ENCODE measurements around the gene SLFNL1. TPM values are rescaled to one million over a fixed set of nuclear protein-coding genes. Genes with fewer than 3 reads are reported as not detected.

SLFNL1 gene
- total RNA-seq, 4 donors from 2014 or later: 0.42 to 0.97 (median 0.60) TPM; not detected in 1

- no peak for TF ChIP-seq CTCF (IDR thresholded peaks at IDR 0.05)
- no peak for TF ChIP-seq POLR2AphosphoS5 (IDR thresholded peaks at IDR 0.05)
- TF ChIP-seq EP300 (IDR thresholded peaks at IDR 0.05): no peak
- no peak for TF ChIP-seq POLR2A (IDR thresholded peaks at IDR 0.05)
- no peaks in the 10 kb centered on the region for H3K27me3 ChIP-seq
- H3K4me3 ChIP-seq: no peak overlapping the region
- peaks cover 56% of the 10 kb centered on the region for H3K36me3 ChIP-seq
- H3K27ac ChIP-seq: no peak overlapping the region
- no peak for DNase-seq (ENCODE audit: low spot score in 2 of 2)
- WGBS: 82% methylated on average over 4 of the region's 4 CpGs
- peaks cover 10% of the 10 kb centered on the region for H3K4me1 ChIP-seq
- no peaks in the 10 kb centered on the region for H3K9me3 ChIP-seq
Observed at GRCh38 chr1:40998668-40999067, 22.9 kb downstream of the SLFNL1 start.

DNA sequence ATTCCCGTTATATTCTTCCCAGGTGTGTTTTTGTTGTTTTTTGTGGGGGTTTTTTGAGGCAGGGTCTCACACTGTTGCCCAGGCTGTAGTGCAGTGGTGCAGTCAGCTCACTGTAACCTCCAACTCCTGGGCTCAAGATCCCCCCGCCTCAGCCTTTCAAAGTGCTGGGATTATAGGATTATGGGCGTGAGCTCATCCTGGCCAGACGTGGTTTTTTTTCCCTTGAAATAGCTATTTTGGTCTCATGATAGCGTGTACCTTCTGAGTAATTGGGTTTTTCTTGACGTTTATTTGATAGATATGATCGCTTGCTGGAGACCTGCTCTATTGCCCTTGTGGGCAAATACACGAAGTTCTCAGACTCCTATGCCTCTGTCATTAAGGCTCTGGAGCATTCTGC lies 24.4 kb downstream of the SLFNL1 start:
- no peak overlapping the region for H3K27ac ChIP-seq
- H3K4me1 ChIP-seq: no peaks in the 10 kb centered on the region
- H3K9me3 ChIP-seq: no peaks in the 10 kb centered on the region
- no peaks in the 10 kb centered on the region for H3K27me3 ChIP-seq
- WGBS: 94% methylated on average over 8 of the region's 8 CpGs
- peaks cover 62% of the 10 kb centered on the region for H3K36me3 ChIP-seq
- TF ChIP-seq EP300 (IDR thresholded peaks at IDR 0.05): no peak
- no peak for TF ChIP-seq POLR2A (IDR thresholded peaks at IDR 0.05)
- no peak for TF ChIP-seq CTCF (IDR thresholded peaks at IDR 0.05)
- TF ChIP-seq POLR2AphosphoS5 (IDR thresholded peaks at IDR 0.05): no peak
- no peak overlapping the region for H3K4me3 ChIP-seq
- DNase-seq (ENCODE audit: low spot score in 2 of 2): no peak

GRCh38 chr1:40989066-40989465 lies 32.5 kb downstream of the SLFNL1 start:
- peaks cover 85% of the 10 kb centered on the region for H3K36me3 ChIP-seq
- peaks cover 5% of the 10 kb centered on the region for H3K4me1 ChIP-seq
- H3K9me3 ChIP-seq: no peaks in the 10 kb centered on the region
- TF ChIP-seq CTCF (IDR thresholded peaks at IDR 0.05) (no peak), POLR2AphosphoS5 (IDR thresholded peaks at IDR 0.05) (no peak), EP300 (IDR thresholded peaks at IDR 0.05) (no peak), POLR2A (IDR thresholded peaks at IDR 0.05) (no peak)
- DNase-seq (ENCODE audit: low spot score in 2 of 2): no peak
- no peak overlapping the region for H3K4me3 ChIP-seq
- H3K27ac ChIP-seq: no peak overlapping the region
- WGBS: 93% methylated on average over 5 of the region's 5 CpGs
- H3K27me3 ChIP-seq: no peaks in the 10 kb centered on the region

GRCh38 chr1:40988280-40988679 lies 33.2 kb downstream of the SLFNL1 start:
- TF ChIP-seq POLR2A (IDR thresholded peaks at IDR 0.05) (no peak), CTCF (IDR thresholded peaks at IDR 0.05) (no peak), EP300 (IDR thresholded peaks at IDR 0.05) (no peak), POLR2AphosphoS5 (IDR thresholded peaks at IDR 0.05) (no peak)
- H3K4me3 ChIP-seq: no peak overlapping the region
- H3K27me3 ChIP-seq: no peaks in the 10 kb centered on the region
- 88% methylated on average over 3 of the region's 3 CpGs for WGBS
- H3K36me3 ChIP-seq: peaks cover 83% of the 10 kb centered on the region
- no peak for DNase-seq (ENCODE audit: low spot score in 2 of 2)
- no peaks in the 10 kb centered on the region for H3K9me3 ChIP-seq
- H3K4me1 ChIP-seq: peaks cover 9% of the 10 kb centered on the region
- no peak overlapping the region for H3K27ac ChIP-seq

GRCh38 chr1:40987439-40988276 lies 33.9 kb downstream of the SLFNL1 start:
- H3K27me3 ChIP-seq: no peaks in the 10 kb centered on the region
- 91% methylated on average over 9 of the region's 9 CpGs for WGBS
- DNase-seq (ENCODE audit: low spot score in 2 of 2): no peak
- TF ChIP-seq POLR2A (IDR thresholded peaks at IDR 0.05) (no peak), CTCF (IDR thresholded peaks at IDR 0.05) (no peak), POLR2AphosphoS5 (IDR thresholded peaks at IDR 0.05) (no peak), EP300 (IDR thresholded peaks at IDR 0.05) (no peak)
- peaks cover 79% of the 10 kb centered on the region for H3K36me3 ChIP-seq
- H3K27ac ChIP-seq: no peak overlapping the region
- no peaks in the 10 kb centered on the region for H3K9me3 ChIP-seq
- peaks cover 15% of the 10 kb centered on the region for H3K4me1 ChIP-seq
- no peak overlapping the region for H3K4me3 ChIP-seq

Measured in suprapubic skin (tissue), 4 donors.